ENCODE measurements around the gene TASP1. TPM values are rescaled to one million over a fixed set of nuclear protein-coding genes. Genes with fewer than 3 reads are reported as not detected.
"Not testable (repeated sequence)": the region's sequence is repeated elsewhere in the genome, so short reads cannot be mapped to it uniquely, and the experiment has no call there.

TASP1 gene
- total RNA-seq, 4 donors from 2014 or later: 11.6 to 15.7 (median 13.0) TPM

DNA sequence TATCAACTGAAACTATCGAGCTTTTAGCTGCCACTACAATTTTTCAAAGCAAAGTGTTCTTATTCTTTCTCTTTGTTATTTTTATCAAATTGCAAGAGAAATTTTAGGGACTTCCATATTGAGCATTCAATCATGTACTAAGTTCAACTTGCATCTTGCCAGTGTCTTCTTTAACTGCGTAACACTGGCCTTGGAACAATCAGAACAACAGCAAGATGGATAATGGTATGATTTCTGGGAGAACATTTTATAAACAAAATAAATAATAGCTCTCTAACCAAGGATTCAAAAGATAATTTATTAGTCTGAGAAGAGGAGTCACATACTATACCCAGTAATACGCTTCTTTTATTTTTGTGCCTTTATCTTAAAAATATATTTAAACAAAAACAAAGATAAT, 249.6 kb downstream of the TASP1 start:
- no peaks in the 10 kb centered on the region for H3K9me3 ChIP-seq
- DNase-seq (ENCODE audit: extremely low spot score): no peak
- 71% methylated on average over 3 of the region's 3 CpGs for WGBS
- H3K4me1 ChIP-seq: peaks cover 0 to 11% (median 4%) of the 10 kb centered on the region in 4 donors
- H3K36me3 ChIP-seq: peaks cover 0 to 8% (median 2%) of the 10 kb centered on the region in 4 donors
- intact Hi-C loops (cut with DNase I): no loop called here
- no peak for TF ChIP-seq EP300 (IDR thresholded peaks at IDR 0.05)
- TF ChIP-seq, protein P1, sequence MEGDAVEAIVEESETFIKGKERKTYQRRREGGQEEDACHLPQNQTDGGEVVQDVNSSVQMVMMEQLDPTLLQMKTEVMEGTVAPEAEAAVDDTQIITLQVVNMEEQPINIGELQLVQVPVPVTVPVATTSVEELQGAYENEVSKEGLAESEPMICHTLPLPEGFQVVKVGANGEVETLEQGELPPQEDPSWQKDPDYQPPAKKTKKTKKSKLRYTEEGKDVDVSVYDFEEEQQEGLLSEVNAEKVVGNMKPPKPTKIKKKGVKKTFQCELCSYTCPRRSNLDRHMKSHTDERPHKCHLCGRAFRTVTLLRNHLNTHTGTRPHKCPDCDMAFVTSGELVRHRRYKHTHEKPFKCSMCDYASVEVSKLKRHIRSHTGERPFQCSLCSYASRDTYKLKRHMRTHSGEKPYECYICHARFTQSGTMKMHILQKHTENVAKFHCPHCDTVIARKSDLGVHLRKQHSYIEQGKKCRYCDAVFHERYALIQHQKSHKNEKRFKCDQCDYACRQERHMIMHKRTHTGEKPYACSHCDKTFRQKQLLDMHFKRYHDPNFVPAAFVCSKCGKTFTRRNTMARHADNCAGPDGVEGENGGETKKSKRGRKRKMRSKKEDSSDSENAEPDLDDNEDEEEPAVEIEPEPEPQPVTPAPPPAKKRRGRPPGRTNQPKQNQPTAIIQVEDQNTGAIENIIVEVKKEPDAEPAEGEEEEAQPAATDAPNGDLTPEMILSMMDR (IDR thresholded peaks at IDR 0.05): no peak
- no peak overlapping the region for H3K4me3 ChIP-seq
- H3K27me3 ChIP-seq: no peaks in the 10 kb centered on the region
- H3K27ac ChIP-seq (replicated peaks in 1 of 4): no peak overlapping the region

DNA sequence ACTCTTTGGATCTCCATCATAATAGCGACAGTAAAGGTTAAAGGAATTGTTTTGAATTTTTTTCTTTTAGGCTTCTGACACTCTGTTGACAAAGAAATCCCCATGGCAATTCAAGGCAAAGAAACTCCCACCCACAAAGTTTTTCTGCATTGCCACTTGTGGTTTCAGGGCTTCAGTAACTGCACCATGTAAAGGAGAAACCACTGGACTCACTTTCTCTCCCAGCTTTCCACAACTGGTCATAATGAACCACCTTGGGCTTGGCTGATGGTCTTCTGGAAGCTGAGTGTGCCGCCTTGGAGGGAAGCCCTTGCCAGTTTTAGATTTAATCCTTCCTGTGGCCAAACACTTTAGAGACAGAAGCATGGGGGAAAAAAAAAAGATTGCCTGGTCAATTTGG, 254.6 kb downstream of the TASP1 start:
- no peak for TF ChIP-seq EP300 (IDR thresholded peaks at IDR 0.05)
- TF ChIP-seq POLR2A (IDR thresholded peaks at IDR 0.05; ENCODE audit: low read depth): no peak
- TF ChIP-seq, protein P1 (IDR thresholded peaks at IDR 0.05): no peak
- no peak for TF ChIP-seq POLR2AphosphoS5 (IDR thresholded peaks at IDR 0.05)
- no peak for DNase-seq (ENCODE audit: extremely low spot score)
- H3K36me3 ChIP-seq: peaks cover 0 to 3% (median 1%) of the 10 kb centered on the region in 4 donors
- 92% methylated on average over 2 of the region's 2 CpGs for WGBS
- H3K9me3 ChIP-seq: peaks cover 0 to 15% (median 2%) of the 10 kb centered on the region in 4 donors
- H3K27me3 ChIP-seq: no peaks in the 10 kb centered on the region
- peaks cover 0 to 6% (median 2%) of the 10 kb centered on the region in 4 donors for H3K4me1 ChIP-seq
- H3K4me3 ChIP-seq: no peak overlapping the region
- H3K27ac ChIP-seq (replicated peaks in 1 of 4): no peak overlapping the region
- intact Hi-C loops (cut with DNase I): no loop called here

DNA sequence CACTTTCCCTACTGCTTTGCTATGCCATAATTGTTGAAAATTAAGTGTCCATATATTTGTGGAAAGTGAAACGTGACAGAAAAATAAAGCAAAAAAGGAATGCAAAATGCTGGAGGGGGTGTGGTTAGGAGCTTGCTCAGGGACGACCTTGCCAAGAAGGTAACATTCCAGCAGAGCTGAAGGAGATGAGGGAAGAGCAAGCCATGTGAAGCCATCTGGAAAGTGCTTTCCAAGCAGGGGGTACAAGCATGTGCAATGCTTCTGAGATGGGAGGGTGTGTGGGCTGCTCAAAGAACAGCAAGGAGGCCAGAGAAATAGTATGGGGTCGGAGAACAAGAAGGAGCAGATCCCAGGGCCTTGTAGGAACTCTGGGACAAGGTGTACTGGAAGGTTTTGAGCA, 255.9 kb downstream of the TASP1 start:
- peaks cover 0 to 3% (median 1%) of the 10 kb centered on the region in 4 donors for H3K36me3 ChIP-seq
- no peaks in the 10 kb centered on the region for H3K27me3 ChIP-seq
- H3K4me3 ChIP-seq: no peak overlapping the region
- 91% methylated on average over 3 of the region's 3 CpGs for WGBS
- TF ChIP-seq POLR2AphosphoS5 (IDR thresholded peaks at IDR 0.05) (no peak), POLR2A (IDR thresholded peaks at IDR 0.05; ENCODE audit: low read depth) (no peak), EP300 (IDR thresholded peaks at IDR 0.05) (no peak)
- TF ChIP-seq, protein P1 (IDR thresholded peaks at IDR 0.05): no peak
- H3K4me1 ChIP-seq: no peaks in the 10 kb centered on the region
- no peak for DNase-seq (ENCODE audit: extremely low spot score)
- H3K9me3 ChIP-seq: peaks cover 0 to 24% (median 2%) of the 10 kb centered on the region in 4 donors
- H3K27ac ChIP-seq (replicated peaks in 1 of 4): no peak overlapping the region
- intact Hi-C loops (cut with DNase I): no loop called here

DNA sequence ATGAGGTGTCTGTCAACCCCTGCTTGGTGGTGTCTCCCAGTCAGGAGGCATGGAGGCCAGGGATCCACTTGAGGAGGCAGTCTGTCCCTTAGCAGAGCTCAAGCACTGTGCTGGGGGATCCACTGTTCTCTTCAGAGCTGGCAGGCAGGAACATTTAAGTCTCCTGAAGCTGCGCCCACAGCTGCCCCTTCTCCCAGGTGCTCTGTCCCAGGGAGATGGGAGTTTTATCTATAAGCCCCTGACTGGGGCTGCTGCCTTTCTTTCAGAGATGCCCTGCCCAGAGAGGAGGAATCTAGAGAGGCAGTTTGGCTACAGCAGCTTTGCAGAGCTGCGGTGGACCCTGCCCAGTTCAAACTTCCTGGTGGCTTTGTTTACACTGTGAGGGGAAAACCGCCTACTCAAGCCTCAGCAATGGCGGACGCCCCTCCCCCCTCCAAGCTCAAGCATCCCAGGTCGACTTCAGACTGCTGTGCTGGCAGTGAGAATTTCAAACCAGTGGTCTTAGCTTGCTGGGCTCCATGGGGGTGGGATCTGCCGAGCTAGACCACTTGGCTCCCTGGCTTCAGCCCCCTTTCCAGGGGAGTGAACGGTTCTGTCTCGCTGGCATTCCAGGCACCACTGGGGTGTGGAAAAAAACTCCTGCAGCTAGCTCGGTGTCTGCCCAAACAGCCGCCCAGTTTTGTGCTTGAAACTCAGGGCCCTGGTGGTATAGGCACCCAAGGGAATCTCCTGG, 258.1 kb downstream of the TASP1 start:
- H3K4me3 ChIP-seq; H3K27ac ChIP-seq (replicated peaks in 1 of 4); intact Hi-C loops (cut with DNase I); H3K36me3 ChIP-seq; H3K4me1 ChIP-seq; H3K27me3 ChIP-seq; DNase-seq (ENCODE audit: extremely low spot score): not testable (repeated sequence)
- H3K9me3 ChIP-seq: peaks cover 0 to 38% (median 4%) of the 10 kb centered on the region in 4 donors
- WGBS: 93% methylated on average over 7 of the region's 11 CpGs

DNA sequence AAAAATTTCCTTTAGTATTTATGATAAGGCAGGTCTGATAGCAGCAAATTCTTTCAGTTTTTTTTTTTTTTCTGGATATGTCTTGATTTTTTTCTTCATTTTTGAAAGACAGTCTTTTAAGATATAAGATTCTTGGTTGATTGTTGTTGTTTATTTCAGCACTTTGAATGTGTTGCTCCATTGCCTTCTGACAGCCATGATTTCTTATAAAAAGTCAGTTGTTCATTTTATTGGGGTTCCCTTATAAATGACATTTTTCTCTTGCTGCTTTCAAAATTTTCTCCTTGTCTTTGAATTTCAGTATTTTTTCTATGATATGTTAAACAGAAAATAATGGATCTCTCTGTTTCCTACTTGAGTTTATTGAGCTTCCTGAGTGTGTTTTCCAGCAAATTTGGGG, 265.3 kb downstream of the TASP1 start:
- Histone ChIP-seq H3K27me3 (no peaks in the 10 kb centered on the region), H3K27ac (replicated peaks in 1 of 4) (no peak overlapping the region), H3K4me1 (no peaks in the 10 kb centered on the region), H3K9me3 (peaks cover 0 to 34% (median 8%) of the 10 kb centered on the region in 4 donors), H3K36me3 (no peaks in the 10 kb centered on the region), H3K4me3 (no peak overlapping the region)
- intact Hi-C loops (cut with DNase I): no loop called here
- DNase-seq (ENCODE audit: extremely low spot score): no peak
- TF ChIP-seq, protein P1 (IDR thresholded peaks at IDR 0.05): no peak
- no peak for TF ChIP-seq POLR2AphosphoS5 (IDR thresholded peaks at IDR 0.05)
- TF ChIP-seq POLR2A (IDR thresholded peaks at IDR 0.05; ENCODE audit: low read depth): no peak
- TF ChIP-seq EP300 (IDR thresholded peaks at IDR 0.05): no peak

All from esophagus muscularis mucosa (tissue), 4 donors.